Ramos (cell line): ENCODE measurements around the gene HORMAD2.
"Not testable (repeated sequence)": the region's sequence is repeated elsewhere in the genome, so short reads cannot be mapped to it uniquely, and the experiment has no call there.

ENCODE experiments used
- in situ Hi-C: fragments of 300-500 bp; cut with MboI; formaldehyde crosslinking; loops from one replicate; pipeline ENCODE4 v1.14.3; 2022; ENCODE audit warnings: low sequenced_read_pairs; ENCODE audit not compliant: unreplicated experiment

Gene HORMAD2

DNA sequence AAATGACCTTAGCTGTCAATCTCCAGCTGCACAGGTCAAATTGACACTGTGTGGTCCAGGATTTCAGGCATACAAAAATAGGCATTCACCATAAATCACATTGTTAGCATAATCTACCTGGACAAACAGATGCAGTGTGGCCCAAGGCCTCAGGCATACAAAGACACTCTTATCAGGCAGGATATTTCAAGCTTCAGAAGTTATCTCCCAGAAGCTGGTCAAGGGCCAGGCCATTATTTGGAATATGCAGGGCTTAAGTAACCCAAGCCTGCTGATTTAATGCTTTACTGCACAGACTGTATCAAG is 25.5 kb upstream of the HORMAD2 start:
- in situ Hi-C loops = no loop called here

DNA sequence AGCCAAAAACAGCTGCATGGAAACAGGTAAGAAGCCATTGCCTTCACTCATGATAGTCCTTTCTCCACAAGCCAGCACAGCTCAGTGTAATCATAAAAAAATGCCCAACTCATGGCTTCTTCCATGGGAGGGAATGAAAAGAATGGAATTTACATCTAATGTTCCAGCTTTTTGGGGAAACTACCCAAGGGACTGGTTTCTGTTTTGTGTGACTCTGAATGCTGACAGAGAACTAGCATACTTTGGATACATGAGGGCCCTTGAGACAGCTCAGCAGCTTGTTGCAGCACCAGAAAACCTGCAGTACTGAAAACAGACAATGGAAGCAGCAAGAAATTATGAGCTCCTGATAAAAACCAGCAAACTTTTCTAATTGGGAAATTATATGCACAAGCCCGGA is 24.2 kb upstream of the HORMAD2 start:
- in situ Hi-C loops = no loop called here

DNA sequence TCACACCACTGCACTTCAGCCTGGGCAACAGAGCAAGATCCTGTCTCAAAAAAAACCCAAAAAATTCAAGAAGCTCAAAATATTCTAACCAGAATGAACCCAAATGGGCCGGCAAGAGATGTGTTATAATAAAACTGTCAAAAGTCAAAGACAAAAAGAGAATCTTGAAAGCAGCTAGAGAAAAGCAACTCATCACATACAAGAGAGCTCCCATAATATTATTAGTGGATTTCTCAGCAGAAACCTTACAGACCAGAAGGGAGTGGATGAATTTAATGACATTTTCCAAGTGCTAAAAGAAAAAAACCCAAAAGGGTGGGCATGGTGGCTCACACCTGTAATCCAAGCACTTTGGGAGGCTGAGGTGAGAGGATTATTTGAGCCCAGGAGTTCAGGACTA is 22.9 kb upstream of the HORMAD2 start:
- in situ Hi-C loops = no loop called here

DNA sequence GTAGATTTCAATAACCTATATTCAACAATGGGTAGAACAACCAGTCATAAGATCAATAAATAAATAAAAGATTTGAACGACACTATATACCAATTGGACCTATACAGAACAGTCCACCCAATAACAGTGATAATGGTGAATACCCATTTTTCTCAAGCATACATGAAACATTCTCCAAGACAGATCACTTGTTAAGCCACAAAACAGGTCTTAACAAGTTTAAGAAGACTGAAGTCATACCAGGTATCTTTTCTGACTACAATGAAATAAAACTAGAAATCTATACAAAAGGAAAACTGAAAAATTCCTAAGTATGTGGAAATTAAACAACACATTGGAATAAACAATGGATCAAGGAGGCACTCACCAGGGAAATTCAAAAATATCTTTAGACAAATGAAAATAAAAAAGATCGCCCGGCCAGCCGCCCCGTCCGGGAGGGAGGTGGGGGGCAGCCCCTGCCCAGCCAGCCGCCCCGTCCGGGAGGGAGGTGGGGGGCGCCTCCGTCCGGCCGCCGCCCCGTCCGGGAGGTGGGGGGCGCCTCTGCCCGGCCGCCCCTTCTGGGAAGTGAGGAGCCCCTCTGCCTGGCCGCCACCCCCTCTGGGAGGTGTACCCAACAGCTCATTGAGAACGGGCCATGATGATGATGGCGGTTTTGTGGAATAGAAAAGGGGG is 20.8 kb upstream of the HORMAD2 start:
- in situ Hi-C loops = not testable (repeated sequence)

DNA sequence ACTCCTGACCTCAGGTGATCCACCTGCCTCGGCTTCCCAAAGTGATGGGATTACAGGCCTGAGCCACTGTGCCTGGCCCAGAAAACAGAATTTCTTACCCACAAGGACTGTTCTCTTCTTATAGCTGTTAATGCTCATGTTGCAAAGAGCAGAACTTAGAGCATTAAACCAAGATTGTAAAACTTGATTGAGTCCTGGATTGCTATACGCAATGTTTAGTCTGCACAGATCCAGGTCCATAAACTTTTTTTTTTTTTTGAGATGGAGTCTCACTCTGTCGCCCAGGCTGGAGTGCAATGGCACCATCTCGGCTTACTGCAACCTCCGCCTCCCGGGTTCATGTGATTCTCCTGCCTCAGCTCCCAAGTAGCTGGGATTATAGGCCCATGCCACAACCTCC is 19.2 kb upstream of the HORMAD2 start:
- in situ Hi-C loops = not testable (repeated sequence)

DNA sequence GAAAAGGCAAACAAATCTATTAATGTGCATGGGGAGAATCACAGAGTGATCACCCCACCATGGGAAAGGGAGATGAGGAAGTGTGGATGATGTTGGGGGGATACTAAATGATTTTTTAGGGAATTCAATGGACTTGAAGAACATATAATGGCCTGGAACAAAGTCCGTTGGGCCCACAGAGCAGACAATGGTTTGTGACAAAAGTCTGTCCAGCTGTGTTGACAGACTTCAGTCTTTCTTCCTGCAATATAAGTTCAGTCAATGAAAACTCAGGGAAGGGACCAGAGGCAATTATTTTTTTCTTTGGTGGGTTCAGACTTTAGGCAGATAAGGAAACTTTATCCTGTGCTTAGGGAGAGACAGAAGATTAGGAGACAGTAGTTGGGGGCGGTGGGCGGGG is 18.0 kb upstream of the HORMAD2 start:
- in situ Hi-C loops = no loop called here

DNA sequence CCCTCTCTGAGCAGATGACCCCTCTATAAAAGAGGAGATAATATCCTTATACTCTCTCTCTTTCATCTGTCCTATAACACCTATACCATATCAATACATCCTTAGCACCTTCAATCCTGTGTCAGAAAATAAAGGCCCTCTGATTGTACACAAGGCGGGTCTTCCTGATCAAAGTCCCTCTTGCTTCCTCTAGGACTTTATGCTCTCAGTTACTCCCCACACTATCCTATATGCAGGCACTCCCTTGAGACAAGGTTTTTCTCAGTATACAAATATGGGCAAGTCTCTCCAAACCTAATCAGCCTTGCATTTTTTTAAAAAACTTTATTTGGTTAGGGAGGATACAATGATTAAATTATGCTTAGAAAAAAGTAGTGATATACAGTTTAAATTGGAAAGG is 17.3 kb upstream of the HORMAD2 start:
- in situ Hi-C loops = no loop called here

DNA sequence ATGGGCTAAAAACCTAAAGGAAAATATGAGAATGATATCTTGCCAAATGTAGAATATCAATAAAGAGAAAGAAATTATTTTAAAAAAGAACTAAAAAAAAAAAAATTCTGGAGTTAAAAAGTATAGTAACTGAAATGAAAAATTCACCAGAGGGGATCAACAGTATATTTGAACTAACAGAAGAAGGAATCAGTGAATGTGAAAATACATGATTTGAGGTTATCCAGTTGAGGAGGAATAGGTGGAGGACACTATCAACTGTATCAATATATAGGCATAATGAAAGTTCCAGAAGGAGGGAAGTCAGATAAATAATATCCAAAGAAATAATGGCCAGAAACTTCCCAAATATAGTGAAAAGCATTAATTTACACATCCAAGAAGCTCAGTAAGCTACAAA is 16.1 kb upstream of the HORMAD2 start:
- in situ Hi-C loops = no loop called here

DNA sequence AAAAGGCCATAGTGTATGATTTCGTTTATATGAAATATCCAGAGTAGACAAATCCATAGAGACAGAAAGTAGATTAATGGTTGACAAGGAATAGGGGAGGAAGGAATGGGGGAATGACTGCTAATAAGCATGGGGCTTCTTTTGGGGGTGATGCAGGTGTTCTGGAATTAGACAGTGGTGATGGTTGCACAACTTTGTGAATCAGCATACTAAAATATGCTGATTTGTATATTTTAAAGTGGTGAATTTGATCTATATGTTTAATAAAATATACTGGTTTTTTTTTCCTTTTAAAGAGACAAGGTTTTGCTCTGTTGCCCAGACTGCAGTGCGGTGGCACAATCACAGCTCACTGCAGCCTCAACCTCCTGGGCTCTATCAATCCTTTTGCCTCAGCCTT is 6.5 kb upstream of the HORMAD2 start:
- in situ Hi-C loops = no loop called here

DNA sequence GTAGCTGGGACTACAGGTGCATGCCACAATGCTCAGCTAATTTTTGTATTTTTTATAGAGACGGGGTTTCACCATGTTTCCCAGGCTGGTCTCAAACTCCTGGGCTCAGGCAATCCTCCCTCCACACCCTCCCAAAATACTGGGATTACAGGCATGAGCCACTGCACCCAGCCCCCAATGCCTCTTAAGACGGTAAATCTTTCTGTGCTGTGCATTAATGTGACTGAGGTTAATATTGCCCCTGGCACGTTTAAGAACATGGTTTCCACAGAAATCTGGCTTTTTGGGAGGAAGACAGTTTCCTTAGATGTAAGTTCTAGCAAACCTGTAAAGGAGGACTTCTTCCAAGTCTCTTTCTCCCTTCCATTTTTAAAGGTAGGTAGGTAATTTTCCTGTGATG is 6.1 kb upstream of the HORMAD2 start:
- in situ Hi-C loops = no loop called here

DNA sequence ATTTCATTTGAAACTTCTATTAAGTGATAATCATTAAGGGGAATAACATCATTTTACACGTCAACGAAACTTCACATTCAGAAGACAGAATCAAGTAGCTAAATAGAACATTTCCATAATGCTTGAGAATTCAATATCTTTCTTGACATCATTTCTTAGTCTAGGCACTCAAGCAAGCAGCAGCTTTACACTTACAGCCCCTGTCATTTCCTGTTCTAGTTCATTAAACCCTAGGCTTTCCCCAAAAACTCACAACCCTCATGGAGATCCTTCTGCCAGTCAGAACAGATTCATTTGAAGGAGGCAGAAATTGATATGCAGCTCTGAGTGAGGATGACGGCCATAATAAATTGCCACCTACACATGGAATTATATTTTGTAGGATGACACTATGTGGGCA is 5.3 kb upstream of the HORMAD2 start:
- in situ Hi-C loops = no loop called here

DNA sequence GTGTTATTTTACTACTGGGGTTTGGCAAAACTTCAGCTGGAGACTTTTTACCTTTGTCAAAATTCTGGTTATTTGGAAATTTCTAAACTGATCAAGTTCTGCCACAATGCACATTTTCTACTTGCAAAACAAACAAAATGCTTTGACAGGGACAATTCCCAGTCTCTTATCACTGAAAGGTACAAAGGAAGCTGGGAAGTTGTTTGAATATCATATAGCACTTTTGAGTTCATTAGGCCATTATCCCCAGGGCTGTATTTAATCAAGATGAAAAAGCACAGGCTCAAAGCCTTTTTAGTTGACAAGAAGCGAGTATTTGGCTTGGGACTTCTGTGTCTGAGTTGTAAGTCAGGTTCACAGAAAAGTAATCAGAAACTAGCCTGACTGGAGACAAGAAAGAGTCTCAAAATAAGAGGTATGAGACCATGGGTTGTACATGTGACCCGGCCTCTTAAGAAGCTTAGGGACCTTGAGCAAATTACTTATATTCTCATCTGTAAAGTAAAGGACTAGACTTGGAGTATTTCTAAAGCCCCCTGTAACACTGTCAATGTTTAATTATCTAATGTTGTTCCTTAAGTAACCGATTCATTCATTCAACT is 2.9 kb upstream of the HORMAD2 start:
- in situ Hi-C loops = no loop called here

DNA sequence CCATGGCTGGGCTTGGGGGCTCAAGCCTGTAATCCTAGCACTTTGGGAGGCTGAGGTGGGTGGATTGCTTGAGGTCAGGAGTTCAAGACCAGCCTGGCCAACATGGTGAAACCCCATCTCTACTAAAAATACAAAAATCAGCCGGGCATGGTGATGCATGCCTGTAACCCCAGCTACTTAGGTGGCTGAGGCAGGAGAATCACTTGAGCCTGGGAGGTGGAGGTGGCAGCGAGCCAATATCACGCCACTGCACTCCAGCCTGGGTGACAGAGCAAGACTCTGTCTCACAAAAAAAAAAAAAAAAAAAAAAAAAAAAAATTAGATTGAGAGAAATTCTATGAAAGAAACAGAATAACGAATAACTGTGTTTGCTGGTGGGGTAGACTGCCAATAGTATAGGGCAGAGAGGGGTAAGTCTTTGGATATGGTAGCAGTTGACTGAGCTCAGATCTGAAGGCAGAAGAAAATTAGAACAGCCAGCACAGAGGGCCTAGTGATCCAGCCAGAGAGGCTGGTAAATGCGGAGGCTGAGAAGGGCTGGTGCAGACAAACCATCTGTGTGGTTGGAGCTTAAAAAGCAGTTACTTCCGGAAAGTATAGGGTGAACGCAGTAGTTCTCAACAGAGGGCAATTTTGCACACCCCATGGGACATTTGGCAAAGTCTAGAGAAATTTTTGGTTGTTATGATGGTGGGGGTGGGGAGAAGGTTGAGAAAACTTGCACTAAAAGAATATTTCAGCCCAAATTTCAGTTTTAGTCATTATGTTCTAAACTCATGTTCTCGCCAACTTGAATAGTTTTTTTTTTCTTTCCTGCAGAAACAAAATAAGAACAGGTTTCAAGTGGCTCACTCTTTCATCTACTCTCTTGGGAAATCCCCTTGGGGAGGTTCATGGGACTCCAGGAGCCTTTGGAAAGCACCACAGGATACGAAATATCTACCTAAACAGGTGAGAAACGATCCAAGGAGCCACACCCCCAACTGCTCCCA is 1.6 kb upstream of the HORMAD2 start:
- in situ Hi-C loops = no loop called here

DNA sequence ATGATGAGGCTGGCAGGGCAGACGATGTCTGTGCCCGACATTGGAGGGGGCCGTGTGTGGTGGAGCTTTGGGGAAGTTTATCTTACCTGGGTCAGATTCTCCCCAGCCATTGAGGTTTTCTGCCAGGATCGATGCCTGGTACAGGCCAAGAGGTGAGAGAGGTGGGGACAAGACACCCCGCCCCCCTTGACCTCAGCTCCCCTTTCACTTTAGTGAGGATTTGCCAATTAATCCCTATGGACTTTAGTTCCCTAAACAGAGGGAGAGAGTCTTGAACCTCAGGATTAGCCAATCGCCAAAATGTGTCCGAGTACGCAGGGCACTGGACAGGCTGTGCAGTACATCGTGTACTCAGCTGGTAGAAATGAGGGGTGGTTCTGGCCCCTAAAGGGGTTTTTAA is 541 bp downstream of the HORMAD2 start:
- in situ Hi-C loops = no loop called here

DNA sequence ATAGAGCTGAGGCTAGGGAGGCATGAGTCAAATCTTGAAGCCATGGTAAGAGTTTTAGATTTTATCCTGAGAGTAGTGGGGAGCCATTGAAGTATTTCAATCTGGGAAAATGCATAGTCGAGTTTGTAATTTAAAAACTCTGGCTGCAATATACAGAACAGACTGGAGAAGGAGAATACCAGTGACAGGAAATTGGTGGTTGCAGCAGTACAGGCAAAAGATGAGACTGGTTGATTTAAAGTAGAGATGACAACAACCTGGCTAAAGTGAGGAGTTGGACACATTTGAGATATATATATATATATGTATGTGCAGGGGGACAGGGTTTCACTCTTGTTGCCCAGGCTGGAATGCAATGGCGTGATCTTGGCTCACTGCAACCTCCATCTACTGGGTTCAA is 6.2 kb downstream of the HORMAD2 start:
- in situ Hi-C loops = no loop called here

DNA sequence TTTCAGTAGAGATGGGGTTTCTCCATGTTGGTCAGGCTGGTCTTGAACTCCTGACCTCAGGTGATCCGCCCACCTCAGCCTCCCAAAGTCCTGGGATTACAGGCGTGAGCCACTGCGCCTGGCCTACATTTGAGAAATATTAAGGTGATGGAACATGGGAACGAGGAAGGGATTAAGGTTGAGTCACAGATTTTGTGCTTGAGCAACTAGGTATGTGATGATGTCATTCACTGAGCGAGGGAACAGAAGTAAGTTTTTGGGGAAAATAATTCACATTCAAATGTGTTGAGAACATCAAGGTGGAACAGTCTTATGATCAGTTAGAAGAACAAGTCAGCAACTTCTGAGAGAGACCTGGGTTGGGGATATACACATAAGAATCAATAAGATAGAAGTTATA is 6.8 kb downstream of the HORMAD2 start:
- in situ Hi-C loops = not testable (repeated sequence)

DNA sequence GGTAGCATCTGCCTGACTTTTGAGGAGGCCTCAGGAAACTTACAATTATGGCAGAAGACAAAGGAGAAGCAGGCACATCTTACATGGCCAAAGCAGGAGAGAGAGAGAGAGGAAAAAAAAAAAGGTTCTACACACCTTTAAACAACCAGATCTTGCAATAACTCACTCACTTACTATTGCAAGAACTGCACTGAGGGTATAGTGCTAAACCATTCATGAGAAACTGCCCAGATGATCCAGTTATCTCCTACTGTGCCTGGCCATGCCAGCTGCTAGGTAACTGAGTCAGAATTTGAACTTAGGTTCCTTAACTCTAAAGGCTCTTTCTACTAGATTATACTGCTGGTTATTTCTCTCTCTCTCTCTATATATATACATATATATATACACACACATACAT is 7.3 kb downstream of the HORMAD2 start:
- in situ Hi-C loops = no loop called here

DNA sequence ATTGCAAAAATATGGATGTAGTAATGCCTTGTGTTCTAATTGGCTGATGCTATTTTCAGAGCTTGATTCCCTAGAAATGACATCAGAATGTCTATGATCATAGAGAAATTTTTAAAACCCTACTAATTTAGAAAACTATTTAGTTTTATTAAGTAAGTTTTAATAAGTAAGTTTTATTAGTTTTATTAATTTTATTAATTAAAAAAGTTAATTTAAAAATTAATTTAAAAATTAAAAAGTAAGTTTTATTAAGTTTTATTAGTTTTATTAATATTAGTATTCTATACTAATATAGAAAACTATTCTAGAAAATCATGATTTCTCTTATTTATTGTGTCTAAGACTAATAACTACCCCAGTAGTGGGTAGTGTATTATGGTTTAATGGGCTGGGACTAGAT is 8.2 kb downstream of the HORMAD2 start:
- in situ Hi-C loops = no loop called here

DNA sequence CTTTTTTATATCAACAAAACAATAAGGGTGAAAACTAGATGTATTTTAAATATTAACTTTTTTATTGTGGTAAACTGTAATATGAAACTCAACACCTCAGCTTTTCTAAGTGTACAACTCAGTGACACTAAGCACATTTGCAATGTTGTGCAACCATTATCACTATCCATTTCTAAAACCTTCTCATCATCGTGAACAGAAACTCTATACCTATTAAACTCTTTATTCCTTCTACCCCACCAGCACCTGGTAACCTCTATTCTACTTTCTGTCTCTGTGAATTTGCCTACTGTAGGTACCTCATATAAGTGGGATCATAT is 9.4 kb downstream of the HORMAD2 start:
- in situ Hi-C loops = no loop called here

DNA sequence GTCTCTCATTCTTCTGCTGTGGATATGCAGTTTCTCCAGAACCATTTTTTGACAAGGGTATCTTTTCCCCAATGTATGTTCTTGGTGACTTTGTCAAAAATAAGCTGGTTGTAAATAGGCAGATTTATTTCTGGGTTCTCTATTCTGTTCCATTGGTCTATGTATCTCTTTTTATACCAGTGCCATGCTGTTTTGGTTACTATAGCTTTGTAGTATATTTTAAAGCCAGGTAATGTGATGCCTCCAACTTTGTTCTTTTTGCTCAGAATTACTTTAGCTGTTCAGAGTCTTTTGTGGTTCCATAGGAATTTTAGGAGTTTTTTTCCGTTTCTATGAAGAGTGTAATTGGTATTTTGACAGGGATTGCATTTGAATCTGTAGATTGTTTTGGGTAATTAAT is 12.4 kb downstream of the HORMAD2 start:
- in situ Hi-C loops = no loop called here

DNA sequence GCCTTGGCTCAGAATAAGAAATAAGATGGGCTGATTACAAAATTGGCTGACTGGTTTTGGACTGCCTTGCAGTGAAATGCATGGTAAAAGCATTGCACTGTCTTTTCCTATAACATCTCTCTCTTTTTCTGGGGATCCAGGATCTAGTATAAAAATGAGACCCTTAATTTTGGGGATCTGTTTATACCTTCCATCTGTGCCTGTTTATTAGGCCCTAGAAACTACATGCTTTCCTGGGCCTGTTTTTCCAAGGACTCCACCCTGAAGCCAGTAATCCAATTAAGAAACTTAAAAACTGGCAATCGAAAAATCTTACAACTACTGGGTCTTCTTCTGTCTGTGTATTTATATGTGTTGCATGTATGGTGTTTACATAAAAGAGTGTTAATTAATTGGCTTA is 14.5 kb downstream of the HORMAD2 start:
- in situ Hi-C loops = no loop called here

DNA sequence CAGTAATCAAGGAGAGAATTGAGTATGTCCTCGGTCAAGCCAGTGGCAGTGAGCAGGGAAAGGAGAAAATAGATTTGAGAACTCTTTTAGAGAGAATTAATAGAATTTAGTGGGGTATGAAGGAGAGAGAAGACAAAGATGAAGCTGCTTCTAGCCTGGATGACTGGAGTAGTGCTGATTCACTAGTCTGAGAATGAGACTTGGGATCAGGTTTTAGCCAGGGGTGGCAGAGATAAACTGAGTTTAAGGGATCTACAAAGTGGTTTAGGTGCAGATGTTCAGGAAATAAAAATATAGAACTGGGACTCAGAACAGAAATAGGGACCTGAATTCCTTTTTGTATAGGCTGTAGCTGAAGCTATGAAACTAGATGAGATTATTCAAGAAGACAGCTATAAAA is 17.6 kb downstream of the HORMAD2 start:
- in situ Hi-C loops = no loop called here
